ENCODE measurements around the gene CELF4. TPM values are rescaled to one million over a fixed set of nuclear protein-coding genes. Genes with fewer than 3 reads are reported as not detected.

The CELF4 gene
- total and polyA plus RNA-seq, 2 donors (not counting 3 experiments of a cell fraction or from before 2014, with no cell fraction given) = not detected

GRCh38 chr18:37414816-37415215 lies 150.8 kb downstream of the CELF4 start:
- no peaks in the 10 kb centered on the region for H3K36me3 ChIP-seq (ENCODE audit: control insufficient read depth in 2 of 2, extremely low read depth in 1 of 2, insufficient read depth in 2 of 2, low read length in 2 of 2)
- H3K9ac ChIP-seq (replicated peaks; ENCODE audit: extremely low read depth, insufficient read depth, low read length) = no peak overlapping the region
- dilution Hi-C loops (cut with MboI; ENCODE audit: extremely low pct_ligation_motif_present, low sequenced_read_pairs) (no loop called here), intact Hi-C loops (cut with micrococcal nuclease) (no loop called here)
- H3K4me1 ChIP-seq (ENCODE audit: control insufficient read depth, extremely low read depth, insufficient read depth, low read length) = no peaks in the 10 kb centered on the region
- FAIRE-seq = no peak
- ChIA-PET POLR2A (no interaction called here), CTCF (no interaction called here)
- DNase-seq (ENCODE audit: low read depth, low spot score) = no peak
- no peak for TF ChIP-seq EZH2 (IDR thresholded peaks at IDR 0.05; ENCODE audit: borderline replicate concordance, low read depth, low read length, severe bottlenecking)
- no peak for TF ChIP-seq POLR2AphosphoS5 (IDR thresholded peaks at IDR 0.05; ENCODE audit: insufficient read depth, low read depth, low read length)
- TF ChIP-seq GATA2 (IDR thresholded peaks at IDR 0.05; ENCODE audit: insufficient read depth, insufficient read length, low read depth, low read length) = no peak
- TF ChIP-seq CTCF (IDR thresholded peaks at IDR 0.05; ENCODE audit: extremely low read depth in 1 of 2, insufficient read depth in 1 of 2, low read depth in 1 of 2, low read length in 2 of 2) = no peak
- no peak for TF ChIP-seq MAX (IDR thresholded peaks at IDR 0.05; ENCODE audit: insufficient read depth, insufficient read length)
- no peak for TF ChIP-seq FOS (IDR thresholded peaks at IDR 0.05; ENCODE audit: borderline replicate concordance, insufficient read depth, low read length)
- no peak for TF ChIP-seq MYC (IDR thresholded peaks at IDR 0.05; ENCODE audit: low read depth, low read length)
- no peak for TF ChIP-seq POLR2A (IDR thresholded peaks at IDR 0.05; ENCODE audit: low read depth, low read length)
- no peak for TF ChIP-seq JUN (IDR thresholded peaks at IDR 0.05; ENCODE audit: borderline replicate concordance, insufficient read depth, insufficient read length, low read depth)
- BruUV-seq (replicated peaks) = no TSS peak
- no peak overlapping the region for H3K27ac ChIP-seq (ENCODE audit: insufficient read depth, low read depth, low read length)
- no peaks in the 10 kb centered on the region for H3K27me3 ChIP-seq (ENCODE audit: control insufficient read depth in 2 of 2, insufficient read depth in 2 of 2, low read length in 2 of 2)
- no peak overlapping the region for H2AFZ ChIP-seq (ENCODE audit: low read depth, low read length)
- H3K4me2 ChIP-seq (ENCODE audit: insufficient read depth, low read length) = no peak overlapping the region
- no peaks in the 10 kb centered on the region for H3K9me1 ChIP-seq (replicated peaks; ENCODE audit: control insufficient read depth, extremely low read depth, insufficient read depth, low read length)
- H3K4me3 ChIP-seq (replicated peaks in 1 of 3; ENCODE audit: insufficient read depth in 1 of 3, low read depth in 1 of 3, low read length in 3 of 3) = no peak overlapping the region
- H3K9me3 ChIP-seq (replicated peaks; ENCODE audit: control insufficient read depth, insufficient read depth, low read length) = no peaks in the 10 kb centered on the region
- no peaks in the 10 kb centered on the region for H4K20me1 ChIP-seq (replicated peaks; ENCODE audit: control insufficient read depth, extremely low read depth, insufficient read depth, low read length)
- H3K79me2 ChIP-seq (ENCODE audit: control insufficient read depth, insufficient read depth, low read length) = no peaks in the 10 kb centered on the region
